ENCODE results near the gene SCRN3.
"Not testable (repeated sequence)": the region's sequence is repeated elsewhere in the genome, so short reads cannot be mapped to it uniquely, and the experiment has no call there.

DNA sequence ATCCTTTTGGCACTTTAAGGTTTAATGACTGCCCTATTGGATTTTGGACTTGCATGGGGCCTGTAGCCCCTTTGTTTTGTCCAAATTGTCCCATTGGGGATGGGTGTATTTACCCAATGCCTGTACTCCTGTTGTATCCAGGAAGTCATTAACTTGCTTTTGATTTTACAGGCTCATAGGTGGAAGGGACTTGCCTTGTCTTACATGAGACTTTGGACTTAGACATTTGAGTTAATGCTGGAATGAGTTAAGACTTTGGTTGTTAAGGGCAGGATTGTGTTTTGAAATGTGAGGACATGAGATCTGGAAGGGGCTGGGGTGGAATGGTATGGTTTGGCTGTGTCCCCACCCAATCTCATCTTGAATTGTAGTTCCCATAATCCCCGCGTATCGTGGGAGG, 5.2 kb upstream of the SCRN3 start:
- TF ChIP-seq, protein P1, sequence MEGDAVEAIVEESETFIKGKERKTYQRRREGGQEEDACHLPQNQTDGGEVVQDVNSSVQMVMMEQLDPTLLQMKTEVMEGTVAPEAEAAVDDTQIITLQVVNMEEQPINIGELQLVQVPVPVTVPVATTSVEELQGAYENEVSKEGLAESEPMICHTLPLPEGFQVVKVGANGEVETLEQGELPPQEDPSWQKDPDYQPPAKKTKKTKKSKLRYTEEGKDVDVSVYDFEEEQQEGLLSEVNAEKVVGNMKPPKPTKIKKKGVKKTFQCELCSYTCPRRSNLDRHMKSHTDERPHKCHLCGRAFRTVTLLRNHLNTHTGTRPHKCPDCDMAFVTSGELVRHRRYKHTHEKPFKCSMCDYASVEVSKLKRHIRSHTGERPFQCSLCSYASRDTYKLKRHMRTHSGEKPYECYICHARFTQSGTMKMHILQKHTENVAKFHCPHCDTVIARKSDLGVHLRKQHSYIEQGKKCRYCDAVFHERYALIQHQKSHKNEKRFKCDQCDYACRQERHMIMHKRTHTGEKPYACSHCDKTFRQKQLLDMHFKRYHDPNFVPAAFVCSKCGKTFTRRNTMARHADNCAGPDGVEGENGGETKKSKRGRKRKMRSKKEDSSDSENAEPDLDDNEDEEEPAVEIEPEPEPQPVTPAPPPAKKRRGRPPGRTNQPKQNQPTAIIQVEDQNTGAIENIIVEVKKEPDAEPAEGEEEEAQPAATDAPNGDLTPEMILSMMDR (IDR thresholded peaks at IDR 0.05; ENCODE audit: poor library complexity, severe bottlenecking) = not testable (repeated sequence)
- TF ChIP-seq EP300 (conservative IDR thresholded peaks at IDR 0.05; ENCODE audit: poor library complexity, severe bottlenecking) = not testable (repeated sequence)

Data from neural cell (in vitro differentiated cells).